ENCODE results near the gene ZSCAN5B.
"Not testable (repeated sequence)": the region's sequence is repeated elsewhere in the genome, so short reads cannot be mapped to it uniquely, and the experiment has no call there.

ZSCAN5B gene

DNA sequence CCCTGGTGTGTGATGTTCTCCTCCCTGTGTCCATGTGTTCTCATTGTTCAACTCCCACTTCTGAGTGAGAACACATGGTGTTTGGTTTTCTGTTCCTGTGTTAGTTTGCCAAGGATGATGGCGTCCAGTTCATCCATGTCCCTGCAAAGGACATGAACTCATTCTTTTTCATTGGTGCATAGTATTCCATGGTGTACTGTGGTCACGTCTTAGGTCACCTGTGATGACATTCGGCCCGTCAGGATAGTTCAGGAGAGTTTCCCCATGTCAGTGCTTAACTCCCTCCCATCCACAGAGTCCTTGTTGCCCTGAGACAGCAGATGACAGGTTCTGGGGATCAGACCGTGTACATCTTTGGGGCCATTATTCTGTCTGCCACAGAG lies 47.9 kb downstream of the ZSCAN5B start:
- no peak overlapping the region for H3K27ac ChIP-seq
- TF ChIP-seq, protein P1, sequence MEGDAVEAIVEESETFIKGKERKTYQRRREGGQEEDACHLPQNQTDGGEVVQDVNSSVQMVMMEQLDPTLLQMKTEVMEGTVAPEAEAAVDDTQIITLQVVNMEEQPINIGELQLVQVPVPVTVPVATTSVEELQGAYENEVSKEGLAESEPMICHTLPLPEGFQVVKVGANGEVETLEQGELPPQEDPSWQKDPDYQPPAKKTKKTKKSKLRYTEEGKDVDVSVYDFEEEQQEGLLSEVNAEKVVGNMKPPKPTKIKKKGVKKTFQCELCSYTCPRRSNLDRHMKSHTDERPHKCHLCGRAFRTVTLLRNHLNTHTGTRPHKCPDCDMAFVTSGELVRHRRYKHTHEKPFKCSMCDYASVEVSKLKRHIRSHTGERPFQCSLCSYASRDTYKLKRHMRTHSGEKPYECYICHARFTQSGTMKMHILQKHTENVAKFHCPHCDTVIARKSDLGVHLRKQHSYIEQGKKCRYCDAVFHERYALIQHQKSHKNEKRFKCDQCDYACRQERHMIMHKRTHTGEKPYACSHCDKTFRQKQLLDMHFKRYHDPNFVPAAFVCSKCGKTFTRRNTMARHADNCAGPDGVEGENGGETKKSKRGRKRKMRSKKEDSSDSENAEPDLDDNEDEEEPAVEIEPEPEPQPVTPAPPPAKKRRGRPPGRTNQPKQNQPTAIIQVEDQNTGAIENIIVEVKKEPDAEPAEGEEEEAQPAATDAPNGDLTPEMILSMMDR (IDR thresholded peaks at IDR 0.05), result no peak
- no peak overlapping the region for H3K4me3 ChIP-seq
- no peak for DNase-seq (ENCODE audit: low spot score)

DNA sequence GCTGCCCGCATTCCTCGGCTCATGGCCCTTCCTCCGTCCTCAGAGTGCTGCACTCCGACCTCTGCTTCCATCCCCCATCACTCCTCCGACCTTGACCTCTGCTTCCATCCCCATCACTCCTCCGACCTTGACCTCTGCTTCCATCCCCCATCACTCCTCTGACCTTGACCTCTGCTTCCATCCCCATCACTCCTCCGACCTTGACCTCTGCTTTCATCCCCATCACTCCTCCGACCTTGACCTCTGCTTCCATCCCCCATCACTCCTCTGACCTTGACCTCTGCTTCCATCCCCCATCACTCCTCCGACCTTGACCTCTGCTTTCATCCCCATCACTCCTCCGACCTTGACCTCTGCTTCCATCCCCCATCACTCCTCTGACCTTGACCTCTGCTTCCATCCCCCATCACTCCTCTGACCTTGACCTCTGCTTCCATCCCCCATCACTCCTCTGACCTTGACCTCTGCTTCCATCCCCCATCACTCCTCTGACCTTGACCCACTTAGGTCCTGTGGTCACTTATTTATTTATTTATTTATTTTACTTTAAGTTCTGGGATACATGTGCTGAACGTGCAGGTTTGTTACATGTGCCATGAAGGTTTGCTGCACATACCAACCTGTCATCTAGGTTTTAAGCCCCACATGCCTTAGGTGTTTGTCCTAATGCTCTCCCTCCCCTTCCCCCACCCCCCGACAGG lies 48.5 kb downstream of the ZSCAN5B start:
- not testable (repeated sequence) for DNase-seq (ENCODE audit: low spot score); H3K4me3 ChIP-seq; H3K27ac ChIP-seq

DNA sequence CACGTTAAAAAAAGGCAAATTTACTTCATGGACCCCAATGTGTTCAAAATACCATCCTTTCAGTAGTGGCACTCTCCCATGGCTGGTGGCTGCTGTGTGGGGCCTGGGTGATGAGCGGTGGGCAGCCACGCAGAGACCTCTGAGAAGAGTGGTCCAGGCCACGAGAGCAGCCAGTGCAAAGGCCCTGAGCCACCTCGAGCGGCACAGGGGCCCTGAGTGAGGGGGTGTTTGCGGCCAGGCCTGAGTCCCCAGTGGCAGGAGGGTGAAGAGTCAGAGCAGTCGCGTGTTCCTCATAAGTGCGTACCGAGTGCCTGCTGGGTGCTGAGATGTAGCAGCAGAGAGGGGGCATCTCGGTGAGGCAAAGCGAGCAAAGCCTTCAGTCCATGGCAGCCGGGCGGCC lies 49.5 kb downstream of the ZSCAN5B start:
- no peak overlapping the region for H3K27ac ChIP-seq
- TF ChIP-seq, protein P1 (IDR thresholded peaks at IDR 0.05), result no peak

DNA sequence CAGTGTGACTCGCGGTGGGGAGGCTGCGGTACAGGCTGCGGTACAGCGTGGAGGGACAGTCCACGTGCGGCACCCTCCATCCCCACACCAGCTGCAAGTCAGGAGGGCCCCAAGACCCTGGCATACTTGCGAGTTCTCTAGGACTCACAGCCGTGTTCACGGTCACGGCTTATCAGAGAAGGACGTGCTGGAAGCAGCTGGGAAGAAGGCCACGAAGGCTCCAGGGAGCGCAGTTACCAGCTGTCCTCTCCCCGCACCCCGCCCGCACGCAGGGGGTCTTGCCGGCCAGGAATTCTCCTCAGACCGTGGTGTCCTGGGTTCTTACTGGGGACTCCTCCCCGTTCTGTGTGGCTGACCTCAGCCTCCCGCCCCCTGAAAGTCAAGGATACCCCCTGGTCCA lies 50.3 kb downstream of the ZSCAN5B start:
- H3K27ac ChIP-seq, result no peak overlapping the region
- H3K4me3 ChIP-seq, result no peak overlapping the region
- no peak for DNase-seq (ENCODE audit: low spot score)
- TF ChIP-seq, protein P1 (IDR thresholded peaks at IDR 0.05), result no peak

More for the DNA sequence above, 49.5 kb downstream of the ZSCAN5B start:
- no peak for DNase-seq (ENCODE audit: low spot score)
- no peak overlapping the region for H3K4me3 ChIP-seq

DNA sequence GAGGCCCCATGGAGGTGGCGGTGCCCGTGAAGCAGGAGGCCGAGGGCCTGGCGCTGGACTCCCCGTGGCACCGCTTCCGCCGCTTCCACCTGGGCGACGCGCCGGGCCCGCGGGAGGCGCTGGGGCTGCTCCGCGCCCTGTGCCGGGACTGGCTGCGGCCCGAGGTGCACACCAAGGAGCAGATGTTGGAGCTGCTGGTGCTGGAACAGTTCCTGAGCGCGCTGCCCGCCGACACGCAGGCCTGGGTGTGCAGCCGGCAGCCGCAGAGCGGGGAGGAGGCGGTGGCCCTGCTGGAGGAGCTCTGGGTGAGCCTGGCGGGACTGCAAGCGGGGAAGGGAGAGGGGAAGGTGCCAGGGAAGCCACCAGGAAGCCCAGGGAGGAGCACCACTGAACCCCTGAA lies 50.7 kb downstream of the ZSCAN5B start:
- Histone ChIP-seq H3K4me3 (no peak overlapping the region), H3K27ac (no peak overlapping the region)
- no peak for DNase-seq (ENCODE audit: low spot score)
- TF ChIP-seq, protein P1 (IDR thresholded peaks at IDR 0.05), result no peak

DNA sequence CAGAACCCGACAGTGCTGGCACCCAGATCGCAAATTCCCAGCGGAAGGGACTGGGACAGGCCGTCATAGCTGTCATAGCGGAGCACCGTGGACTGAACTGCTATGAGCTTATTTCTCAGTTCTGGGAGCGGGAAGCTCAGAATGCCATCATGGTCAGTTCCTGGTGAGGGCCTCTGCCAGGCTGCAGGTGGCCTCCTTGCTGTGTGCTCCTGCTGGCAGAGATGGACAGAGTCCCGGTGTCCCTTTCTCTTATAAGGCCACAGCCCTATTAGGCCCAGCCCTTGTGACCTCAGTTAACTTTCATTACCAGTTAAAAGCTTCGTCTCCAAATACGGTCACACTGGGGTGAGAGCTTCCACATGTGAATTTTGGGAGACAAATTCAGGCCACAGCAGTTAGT lies 51.9 kb downstream of the ZSCAN5B start:
- H3K27ac ChIP-seq, result no peak overlapping the region
- no peak overlapping the region for H3K4me3 ChIP-seq
- no peak for DNase-seq (ENCODE audit: low spot score)
- TF ChIP-seq, protein P1 (IDR thresholded peaks at IDR 0.05), result no peak

DNA sequence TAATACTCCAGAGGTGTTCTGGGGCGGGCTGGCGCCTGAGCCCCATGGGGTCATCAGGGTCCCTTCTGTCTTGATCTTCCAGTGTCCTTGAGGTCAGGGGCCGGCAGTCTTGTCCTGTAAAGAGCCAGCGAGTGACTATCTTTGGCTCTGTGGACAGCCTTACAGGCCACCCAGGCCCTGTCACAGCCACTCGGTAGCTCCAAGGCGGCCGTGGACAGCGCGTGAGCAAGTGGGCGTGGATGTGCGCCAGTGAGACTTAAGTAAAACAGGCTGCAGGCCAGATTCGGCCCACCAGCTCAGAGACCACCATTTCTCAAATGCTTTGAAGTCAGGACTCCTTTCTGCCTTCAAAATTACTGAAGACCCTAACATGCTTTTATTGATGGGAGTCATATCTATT lies 52.8 kb downstream of the ZSCAN5B start:
- Histone ChIP-seq H3K4me3 (no peak overlapping the region), H3K27ac (no peak overlapping the region)
- no peak for DNase-seq (ENCODE audit: low spot score)
- TF ChIP-seq, protein P1 (IDR thresholded peaks at IDR 0.05), result no peak

All from coronary artery (tissue), 2 donors.